Adrenal gland (tissue), 12 donors: ENCODE results near the gene C4BPA. TPM values are rescaled to one million over a fixed set of nuclear protein-coding genes. Genes with fewer than 3 reads are reported as not detected.

ENCODE experiments used
- DNase-seq, 7 donors: peaks; one replicate each; pipeline ENCODE4 v3.0.0-alpha.2; 2019 to 2020
- H3K27ac ChIP-seq, 5 donors: fragments of 200-600 bp; sonication (generic) in 4 of 5; 1 replicate in 3 of 5; 2 replicates in 2 of 5; pipeline versions ENCODE4 v1.5.1 to v1.8.0; 2016 to 2020; ENCODE audit warnings: mild to moderate bottlenecking in 1 of 5
- H3K27me3 ChIP-seq: fragments of 200-600 bp; 2 replicates; pipeline ENCODE4 v1.8.0; 2021
- H3K36me3 ChIP-seq, 2 donors: fragments of 200-600 bp; replicated peaks in 1 of 2; 1 replicate in 1 of 2; 2 replicates in 1 of 2; pipeline versions ENCODE4 v1.5.1 to v1.8.0; 2018 to 2022
- H3K4me1 ChIP-seq, 2 donors: fragments of 200-600 bp; replicated peaks in 1 of 2; 1 replicate in 1 of 2; 2 replicates in 1 of 2; pipeline versions ENCODE4 v1.5.1 to v1.8.0; 2018 to 2021
- H3K4me3 ChIP-seq, 4 donors: fragments of 200-600 bp; sonication (generic) in 3 of 4; one replicate each; pipeline ENCODE4 v1.5.1; 2016 to 2018
- H3K9me3 ChIP-seq, 3 donors: fragments of 200-600 bp; sonication (generic) in 1 of 3; replicated peaks in 1 of 3; 1 replicate in 2 of 3; 2 replicates in 1 of 3; pipeline versions ENCODE4 v1.5.1 to v1.8.0; 2016 to 2021
- CTCF ChIP-seq, 6 experiments: fragments of 450-650 bp in 4 of 6; fragments of 200-600 bp in 2 of 6; sonication (generic) in 1 of 6; IDR thresholded peaks; 1 replicate in 5 of 6; 2 replicates in 1 of 6; pipeline versions ENCODE4 v1.5.1 to v1.8.0; 2016 to 2021; ENCODE audit warnings: antibody characterized with exemption in 6 of 6, mild to moderate bottlenecking in 2 of 6, moderate library complexity in 1 of 6
- POLR2A ChIP-seq, 2 donors: fragments of 450-650 bp; IDR thresholded peaks; one replicate each; pipeline ENCODE4 v1.6.1; 2017; ENCODE audit warnings: antibody characterized with exemption in 2 of 2, mild to moderate bottlenecking in 2 of 2, moderate library complexity in 1 of 2
- WGBS, 4 donors: extraction: QIAGEN DNeasy Blood & Tissue Kit in 2 of 4; methylation state at CpG; one replicate each; pipeline versions ENCODE4 v1.1.5 to v1.1.7; 2013 to 2017; 5-methylcytosine and 5-hydroxymethylcytosine counted together
- intact Hi-C, 2 donors: fragments of 100-400 bp; cut with DNase I; formaldehyde crosslinking; loops; one replicate each; pipeline versions ENCODE4 v1.14.1 to v1.15.0; 2022 to 2023
- polyA plus RNA-seq, 3 donors: library from polyadenylated mRNA; stranded (reverse); fragments of 200-250 nt in 2 of 3; fragments of 350-450 nt in 1 of 3; fragmentation: Illumina TruSeq in 1 of 3; extraction: RNeasy Lipid Tissue Mini Kit (QIAGEN cat#74804) in 1 of 3; gene quantifications; one replicate each; pipeline ENCODE4 v1.2.3, GENCODE V29; 2013 to 2014
- total RNA-seq, 9 donors: library from RNA; depleted of rRNA in 4 of 9; stranded (reverse); fragments of >200 nt in 4 of 9; fragments of 120-200 nt in 1 of 9; fragmentation: NEBNext Ultra II Directional in 1 of 9; extraction: Animal tissue kit (Norgen Biotek cat#: 25700) in 1 of 9; gene quantifications; one replicate each; pipeline versions ENCODE4 v1.1.0 to v1.2.4, GENCODE V29; 2013 to 2023
- donor health status: healthy with polysubstance abuse.
- donor health status: Bipolar disorder and iron deficiency.
- donor health status: DM: yes; HTN: yes; CAD: no.
- donor health status: DM: no; HTN: no; CAD: no.
- donor health status: DM: no; HTN: no; CAD: no.
- donor health status: DM: yes; HTN: yes; CAD: no.

C4BPA gene
- total and polyA plus RNA-seq, 12 donors, result 0.13 to 23.4 (median 0.57) TPM; not detected in 5

GRCh38 chr1:207115269-207115668 is 11.2 kb downstream of the C4BPA start:
- TF ChIP-seq CTCF (IDR thresholded peaks at IDR 0.05), result no peak
- no peak for TF ChIP-seq POLR2A (IDR thresholded peaks at IDR 0.05)
- WGBS, 4 donors, result 62 to 74% (median 72%) methylated on average over 5 of the region's 5 CpGs

GRCh38 chr1:207124389-207124788 is 20.4 kb downstream of the C4BPA start:
- no peak for TF ChIP-seq CTCF (IDR thresholded peaks at IDR 0.05)
- TF ChIP-seq POLR2A (IDR thresholded peaks at IDR 0.05), result no peak
- no peak overlapping the region for H3K27ac ChIP-seq
- peaks cover 0 to 11% (median 7%) of the 10 kb centered on the region in 3 donors for H3K9me3 ChIP-seq
- intact Hi-C loops, result no loop called here
- no peaks in the 10 kb centered on the region for H3K36me3 ChIP-seq
- no peak for DNase-seq
- H3K4me1 ChIP-seq, result no peaks in the 10 kb centered on the region
- no peak overlapping the region for H3K4me3 ChIP-seq
- WGBS, 4 donors, result 88 to 93% (median 90%) methylated on average over 3 of the region's 3 CpGs
- no peaks in the 10 kb centered on the region for H3K27me3 ChIP-seq

More at GRCh38 chr1:207115269-207115668, 11.2 kb downstream of the C4BPA start:
- H3K27ac ChIP-seq, result no peak overlapping the region
- no peaks in the 10 kb centered on the region for H3K27me3 ChIP-seq
- DNase-seq, result no peak
- H3K4me1 ChIP-seq, result no peaks in the 10 kb centered on the region
- no peaks in the 10 kb centered on the region for H3K36me3 ChIP-seq
- H3K9me3 ChIP-seq, result no peaks in the 10 kb centered on the region
- intact Hi-C loops, result no loop called here
- no peak overlapping the region for H3K4me3 ChIP-seq

- TF ChIP-seq CTCF (IDR thresholded peaks at IDR 0.05) (no peak), POLR2A (IDR thresholded peaks at IDR 0.05) (no peak)
- no peaks in the 10 kb centered on the region for H3K36me3 ChIP-seq
- no peaks in the 10 kb centered on the region for H3K4me1 ChIP-seq
- intact Hi-C loops, result no loop called here
- no peak overlapping the region for H3K27ac ChIP-seq
- no peaks in the 10 kb centered on the region for H3K27me3 ChIP-seq
- H3K4me3 ChIP-seq, result no peak overlapping the region
- no peak for DNase-seq
- peaks cover 0 to 20% (median 12%) of the 10 kb centered on the region in 3 donors for H3K9me3 ChIP-seq
Observed at GRCh38 chr1:207128336-207128921, 24.4 kb downstream of the C4BPA start.

- H3K4me3 ChIP-seq, result no peak overlapping the region
- no peak for DNase-seq
- H3K36me3 ChIP-seq, result no peaks in the 10 kb centered on the region
- H3K9me3 ChIP-seq, result peaks cover 0 to 20% (median 12%) of the 10 kb centered on the region in 3 donors
- intact Hi-C loops, result no loop called here
- no peaks in the 10 kb centered on the region for H3K4me1 ChIP-seq
- TF ChIP-seq POLR2A (IDR thresholded peaks at IDR 0.05), result no peak
- no peak for TF ChIP-seq CTCF (IDR thresholded peaks at IDR 0.05)
- H3K27me3 ChIP-seq, result no peaks in the 10 kb centered on the region
- no peak overlapping the region for H3K27ac ChIP-seq
Observed at GRCh38 chr1:207129053-207129452, 25.0 kb downstream of the C4BPA start.
